ENCODE results near the gene B3GAT1. TPM values are rescaled to one million over a fixed set of nuclear protein-coding genes. Genes with fewer than 3 reads are reported as not detected.

B3GAT1 gene
- polyA plus RNA-seq, 3 donors, result not detected

DNA sequence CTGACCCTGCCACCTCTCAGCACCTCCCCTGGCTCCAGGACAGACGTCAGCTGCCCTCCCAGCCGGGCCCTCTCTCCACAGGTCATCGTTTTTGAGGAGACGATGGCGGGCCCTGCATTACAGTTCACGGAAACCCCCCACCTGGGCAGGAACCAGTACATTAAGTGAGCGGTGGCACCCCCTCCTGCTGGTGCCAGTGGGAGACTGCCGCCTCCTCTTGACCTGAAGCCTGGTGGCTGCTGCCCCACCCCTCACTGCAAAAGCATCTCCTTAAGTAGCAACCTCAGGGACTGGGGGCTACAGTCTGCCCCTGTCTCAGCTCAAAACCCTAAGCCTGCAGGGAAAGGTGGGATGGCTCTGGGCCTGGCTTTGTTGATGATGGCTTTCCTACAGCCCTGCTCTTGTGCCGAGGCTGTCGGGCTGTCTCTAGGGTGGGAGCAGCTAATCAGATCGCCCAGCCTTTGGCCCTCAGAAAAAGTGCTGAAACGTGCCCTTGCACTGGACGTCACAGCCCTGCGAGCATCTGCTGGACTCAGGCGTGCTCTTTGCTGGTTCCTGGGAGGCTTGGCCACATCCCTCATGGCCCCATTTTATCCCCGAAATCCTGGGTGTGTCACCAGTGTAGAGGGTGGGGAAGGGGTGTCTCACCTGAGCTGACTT, 37.0 kb downstream of the B3GAT1 start:
- H3K36me3 ChIP-seq (replicated peaks in 1 of 2; ENCODE audit: control insufficient read depth in 1 of 2, insufficient read depth in 2 of 2, low read length in 2 of 2), result no peaks in the 10 kb centered on the region
- H4K20me1 ChIP-seq (ENCODE audit: insufficient read depth, low read length), result no peaks in the 10 kb centered on the region
- H3K4me1 Mint-ChIP-seq, result no peaks in the 10 kb centered on the region
- WGBS (ENCODE audit: insufficient coverage), result 93% methylated on average over 14 of the region's 16 CpGs
- H3K4me2 ChIP-seq (replicated peaks; ENCODE audit: extremely low read depth, low read length, poor library complexity, severe bottlenecking), result no peak overlapping the region
- intact Hi-C loops (cut with micrococcal nuclease), result no loop called here
- H3K9ac ChIP-seq (ENCODE audit: insufficient read depth, low read length, poor library complexity, severe bottlenecking), result no peak overlapping the region
- no peak overlapping the region for H3K4me3 ChIP-seq (replicated peaks in 1 of 3; ENCODE audit: low read depth in 2 of 3, low read length in 3 of 3)
- TF ChIP-seq, protein P1, sequence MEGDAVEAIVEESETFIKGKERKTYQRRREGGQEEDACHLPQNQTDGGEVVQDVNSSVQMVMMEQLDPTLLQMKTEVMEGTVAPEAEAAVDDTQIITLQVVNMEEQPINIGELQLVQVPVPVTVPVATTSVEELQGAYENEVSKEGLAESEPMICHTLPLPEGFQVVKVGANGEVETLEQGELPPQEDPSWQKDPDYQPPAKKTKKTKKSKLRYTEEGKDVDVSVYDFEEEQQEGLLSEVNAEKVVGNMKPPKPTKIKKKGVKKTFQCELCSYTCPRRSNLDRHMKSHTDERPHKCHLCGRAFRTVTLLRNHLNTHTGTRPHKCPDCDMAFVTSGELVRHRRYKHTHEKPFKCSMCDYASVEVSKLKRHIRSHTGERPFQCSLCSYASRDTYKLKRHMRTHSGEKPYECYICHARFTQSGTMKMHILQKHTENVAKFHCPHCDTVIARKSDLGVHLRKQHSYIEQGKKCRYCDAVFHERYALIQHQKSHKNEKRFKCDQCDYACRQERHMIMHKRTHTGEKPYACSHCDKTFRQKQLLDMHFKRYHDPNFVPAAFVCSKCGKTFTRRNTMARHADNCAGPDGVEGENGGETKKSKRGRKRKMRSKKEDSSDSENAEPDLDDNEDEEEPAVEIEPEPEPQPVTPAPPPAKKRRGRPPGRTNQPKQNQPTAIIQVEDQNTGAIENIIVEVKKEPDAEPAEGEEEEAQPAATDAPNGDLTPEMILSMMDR (IDR thresholded peaks at IDR 0.05), result no peak
- H2AFZ ChIP-seq (ENCODE audit: insufficient read depth, low read depth, low read length, poor library complexity, severe bottlenecking), result no peak overlapping the region
- no peaks in the 10 kb centered on the region for H3K79me2 ChIP-seq (ENCODE audit: insufficient read depth, low read length)
- peaks cover 0 to 1% (median 0%) of the 10 kb centered on the region in 7 donors for H3K9me3 Mint-ChIP-seq
- H3K4me3 Mint-ChIP-seq, result no peak overlapping the region
- peaks cover 0 to 6% (median 2%) of the 10 kb centered on the region in 3 donors for H3K27me3 Mint-ChIP-seq (ENCODE audit: low read depth in 3 of 3)
- peak overlapping the region in 1 of 7 donors; percentile 70 for H3K27ac Mint-ChIP-seq
- H3K36me3 Mint-ChIP-seq, result no peaks in the 10 kb centered on the region
- no peak for DNase-seq
- H3K27me3 ChIP-seq (ENCODE audit: control insufficient read depth in 2 of 2, insufficient read depth in 2 of 2, low read length in 2 of 2), result no peaks in the 10 kb centered on the region
- no peaks in the 10 kb centered on the region for H3K9me3 ChIP-seq (replicated peaks in 1 of 2; ENCODE audit: control insufficient read depth in 1 of 2, insufficient read depth in 1 of 2, low read length in 2 of 2)
- no peaks in the 10 kb centered on the region for H3K4me1 ChIP-seq (ENCODE audit: control insufficient read depth in 1 of 2, insufficient read depth in 2 of 2, low read length in 2 of 2)
- no peak overlapping the region for H3K27ac ChIP-seq (ENCODE audit: low read depth in 1 of 2, low read length in 2 of 2)

DNA sequence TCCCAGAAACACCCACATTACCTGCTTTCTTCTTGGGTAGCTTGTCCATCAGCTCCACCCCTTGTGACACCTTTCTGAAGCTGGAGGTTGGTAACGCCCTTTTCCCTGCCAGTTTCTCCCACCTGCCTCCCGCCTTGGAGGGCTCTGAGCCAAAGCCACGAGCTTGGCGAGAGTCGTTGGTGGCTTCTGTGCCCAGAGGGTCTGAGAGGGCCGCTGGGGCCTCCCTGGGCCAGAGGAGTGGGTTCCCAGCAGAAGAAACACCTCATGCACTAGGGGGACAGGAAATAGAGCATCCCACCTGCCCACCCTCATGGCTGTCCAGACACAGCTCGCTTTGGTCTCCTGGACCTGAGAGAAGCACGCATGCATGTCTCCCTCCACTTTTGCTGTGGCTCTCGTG, 37.9 kb downstream of the B3GAT1 start:
- H3K4me3 ChIP-seq (replicated peaks in 1 of 3; ENCODE audit: low read depth in 2 of 3, low read length in 3 of 3), result no peak overlapping the region
- H3K27me3 ChIP-seq (ENCODE audit: control insufficient read depth in 2 of 2, insufficient read depth in 2 of 2, low read length in 2 of 2), result no peaks in the 10 kb centered on the region
- no peak overlapping the region for H3K4me3 Mint-ChIP-seq
- 81% methylated on average over 7 of the region's 9 CpGs for whole genome bisulfite sequencing (ENCODE audit: insufficient coverage)
- H3K4me2 ChIP-seq (replicated peaks; ENCODE audit: extremely low read depth, low read length, poor library complexity, severe bottlenecking), result no peak overlapping the region
- H3K9me3 ChIP-seq (replicated peaks in 1 of 2; ENCODE audit: control insufficient read depth in 1 of 2, insufficient read depth in 1 of 2, low read length in 2 of 2), result no peaks in the 10 kb centered on the region
- peaks cover 0 to 1% (median 0%) of the 10 kb centered on the region in 7 donors for H3K9me3 Mint-ChIP-seq
- no peak overlapping the region for H3K27ac ChIP-seq (ENCODE audit: low read depth in 1 of 2, low read length in 2 of 2)
- H3K36me3 Mint-ChIP-seq, result no peaks in the 10 kb centered on the region
- H3K9ac ChIP-seq (ENCODE audit: insufficient read depth, low read length, poor library complexity, severe bottlenecking), result no peak overlapping the region
- no peaks in the 10 kb centered on the region for H3K79me2 ChIP-seq (ENCODE audit: insufficient read depth, low read length)
- H4K20me1 ChIP-seq (ENCODE audit: insufficient read depth, low read length), result no peaks in the 10 kb centered on the region
- no peaks in the 10 kb centered on the region for H3K4me1 Mint-ChIP-seq
- H3K27ac Mint-ChIP-seq, result no peak overlapping the region
- H3K4me1 ChIP-seq (ENCODE audit: control insufficient read depth in 1 of 2, insufficient read depth in 2 of 2, low read length in 2 of 2), result no peaks in the 10 kb centered on the region
- H3K36me3 ChIP-seq (replicated peaks in 1 of 2; ENCODE audit: control insufficient read depth in 1 of 2, insufficient read depth in 2 of 2, low read length in 2 of 2), result no peaks in the 10 kb centered on the region
- intact Hi-C loops (cut with micrococcal nuclease), result no loop called here
- TF ChIP-seq, protein P1 (IDR thresholded peaks at IDR 0.05), result no peak
- no peak overlapping the region for H2AFZ ChIP-seq (ENCODE audit: insufficient read depth, low read depth, low read length, poor library complexity, severe bottlenecking)
- H3K27me3 Mint-ChIP-seq (ENCODE audit: low read depth in 3 of 3), result peaks cover 0 to 7% (median 3%) of the 10 kb centered on the region in 3 donors
- no peak for DNase-seq

Data from CD14-positive monocyte (primary cell).